Ovary (tissue), 3 donors: ENCODE data around the gene ZNF429.

ENCODE experiments used
- EP300 ChIP-seq: sonication (generic); formaldehyde crosslinking; IDR thresholded peaks from one replicate; pipeline ENCODE4 v1.6.1; 2017; ENCODE audit warnings: antibody characterized with exemption
- POLR2A ChIP-seq: fragments of 450-650 bp; IDR thresholded peaks from one replicate; pipeline ENCODE4 v1.6.1; 2017; ENCODE audit warnings: antibody characterized with exemption, mild to moderate bottlenecking, moderate library complexity
- TF ChIP-seq, protein P1 (sequence below), 3 donors: fragments of 450-650 bp in 2 of 3; fragments of 200-600 bp in 1 of 3; IDR thresholded peaks; one replicate each; pipeline versions ENCODE4 v1.5.1 to v1.8.0; 2016 to 2022; ENCODE audit warnings: antibody characterized with exemption in 3 of 3, mild to moderate bottlenecking in 1 of 3
- donor health status: DM: no; HTN: no; CAD: no.

DNA sequence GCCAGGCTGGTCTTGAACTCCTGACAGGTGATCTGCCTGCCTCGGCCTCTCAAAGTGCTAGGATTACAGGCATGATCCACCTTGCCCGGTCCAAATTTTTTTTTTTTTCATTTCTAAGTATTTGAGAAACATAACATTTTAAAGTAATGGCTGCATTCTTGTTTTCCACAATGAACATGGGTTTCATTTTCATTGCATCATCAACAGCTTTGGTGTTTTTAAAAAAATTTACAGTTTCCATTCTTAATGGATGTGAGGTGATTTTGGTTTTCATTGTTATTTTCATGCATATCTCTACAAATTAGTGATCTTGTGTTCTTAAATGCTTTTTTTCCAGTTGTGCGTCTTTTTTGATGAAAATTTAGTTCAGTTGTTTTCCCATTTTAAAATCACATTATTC lies 27.5 kb downstream of the ZNF429 start:
- TF ChIP-seq, protein P1, sequence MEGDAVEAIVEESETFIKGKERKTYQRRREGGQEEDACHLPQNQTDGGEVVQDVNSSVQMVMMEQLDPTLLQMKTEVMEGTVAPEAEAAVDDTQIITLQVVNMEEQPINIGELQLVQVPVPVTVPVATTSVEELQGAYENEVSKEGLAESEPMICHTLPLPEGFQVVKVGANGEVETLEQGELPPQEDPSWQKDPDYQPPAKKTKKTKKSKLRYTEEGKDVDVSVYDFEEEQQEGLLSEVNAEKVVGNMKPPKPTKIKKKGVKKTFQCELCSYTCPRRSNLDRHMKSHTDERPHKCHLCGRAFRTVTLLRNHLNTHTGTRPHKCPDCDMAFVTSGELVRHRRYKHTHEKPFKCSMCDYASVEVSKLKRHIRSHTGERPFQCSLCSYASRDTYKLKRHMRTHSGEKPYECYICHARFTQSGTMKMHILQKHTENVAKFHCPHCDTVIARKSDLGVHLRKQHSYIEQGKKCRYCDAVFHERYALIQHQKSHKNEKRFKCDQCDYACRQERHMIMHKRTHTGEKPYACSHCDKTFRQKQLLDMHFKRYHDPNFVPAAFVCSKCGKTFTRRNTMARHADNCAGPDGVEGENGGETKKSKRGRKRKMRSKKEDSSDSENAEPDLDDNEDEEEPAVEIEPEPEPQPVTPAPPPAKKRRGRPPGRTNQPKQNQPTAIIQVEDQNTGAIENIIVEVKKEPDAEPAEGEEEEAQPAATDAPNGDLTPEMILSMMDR (IDR thresholded peaks at IDR 0.05): no peak
- no peak for TF ChIP-seq POLR2A
- no peak for TF ChIP-seq EP300
